Thymus (tissue), 11 donors: ENCODE data around the gene EDIL3. TPM values are rescaled to one million over a fixed set of nuclear protein-coding genes. Genes with fewer than 3 reads are reported as not detected.

ENCODE experiments used
- DNase-seq, 9 donors: peaks; one replicate each; pipeline ENCODE4 v3.0.0-alpha.2; 2013; ENCODE audit warnings: low spot score in 9 of 9, low read depth in 6 of 9, missing footprints in 1 of 9
- H3K27ac ChIP-seq, 2 donors: one replicate each; pipeline ENCODE4 v1.5.1; 2013; ENCODE audit warnings: control low read depth in 1 of 2, low read depth in 1 of 2, low read length in 1 of 2, mild to moderate bottlenecking in 1 of 2, moderate library complexity in 1 of 2
- H3K27me3 ChIP-seq, 2 donors: one replicate each; pipeline ENCODE4 v1.5.1; 2013; ENCODE audit warnings: low read length in 1 of 2; ENCODE audit not compliant: control insufficient read depth in 2 of 2, insufficient read depth in 1 of 2
- H3K36me3 ChIP-seq, 2 donors: one replicate each; pipeline ENCODE4 v1.5.1; 2013; ENCODE audit warnings: low read length in 1 of 2, mild to moderate bottlenecking in 1 of 2, moderate library complexity in 1 of 2; ENCODE audit not compliant: control insufficient read depth in 2 of 2, insufficient read depth in 2 of 2
- H3K4me1 ChIP-seq, 2 donors: one replicate each; pipeline ENCODE4 v1.5.1; 2013; ENCODE audit warnings: low read length in 2 of 2; ENCODE audit not compliant: control insufficient read depth in 2 of 2, insufficient read depth in 2 of 2
- H3K4me3 ChIP-seq, 2 donors: one replicate each; pipeline ENCODE4 v1.5.1; 2013; ENCODE audit warnings: low read length in 2 of 2, control low read depth in 1 of 2, mild to moderate bottlenecking in 1 of 2
- H3K9me3 ChIP-seq, 2 donors: one replicate each; pipeline ENCODE4 v1.5.1; 2013; ENCODE audit warnings: low read length in 1 of 2, mild to moderate bottlenecking in 1 of 2; ENCODE audit not compliant: control insufficient read depth in 2 of 2, insufficient read depth in 1 of 2
- WGBS: extraction: QIAGEN DNeasy Blood & Tissue Kit; methylation state at CpG from one replicate; pipeline ENCODE4 v1.1.7; 2013; 5-methylcytosine and 5-hydroxymethylcytosine counted together
- polyA plus RNA-seq: library from polyadenylated mRNA; stranded (reverse); fragments of 200-250 nt; gene quantifications from one replicate; pipeline ENCODE4 v1.2.3, GENCODE V29; 2013
- total RNA-seq: library from RNA; stranded (reverse); fragments of 120-200 nt; gene quantifications from one replicate; pipeline ENCODE4 v1.2.4, GENCODE V29; 2013
- donor health status: healthy.

Gene EDIL3
- total and polyA plus RNA-seq, 2 donors, result 0.52 to 2.9 TPM

DNA sequence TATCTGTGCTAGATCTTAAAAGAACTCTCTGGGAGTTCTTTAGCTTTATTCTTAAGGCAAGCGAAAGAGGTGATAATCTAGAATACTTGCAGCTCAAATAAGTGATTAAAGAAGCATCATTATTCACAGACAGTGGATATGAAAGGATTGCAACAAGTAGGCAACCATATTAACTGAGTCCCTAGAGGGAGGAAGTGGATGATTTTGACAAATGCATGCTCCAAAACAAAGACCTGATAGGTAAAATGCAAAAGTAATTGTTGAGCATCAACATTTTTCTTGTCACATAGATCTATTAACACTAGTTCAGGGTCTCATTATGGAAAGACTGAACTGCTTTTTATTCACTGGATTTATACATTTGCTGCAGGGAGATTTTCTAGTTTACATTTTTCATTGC, 109.1 kb downstream of the EDIL3 start:
- 92% methylated on average over 1 of the region's 1 CpG for WGBS
- no peak for DNase-seq

DNA sequence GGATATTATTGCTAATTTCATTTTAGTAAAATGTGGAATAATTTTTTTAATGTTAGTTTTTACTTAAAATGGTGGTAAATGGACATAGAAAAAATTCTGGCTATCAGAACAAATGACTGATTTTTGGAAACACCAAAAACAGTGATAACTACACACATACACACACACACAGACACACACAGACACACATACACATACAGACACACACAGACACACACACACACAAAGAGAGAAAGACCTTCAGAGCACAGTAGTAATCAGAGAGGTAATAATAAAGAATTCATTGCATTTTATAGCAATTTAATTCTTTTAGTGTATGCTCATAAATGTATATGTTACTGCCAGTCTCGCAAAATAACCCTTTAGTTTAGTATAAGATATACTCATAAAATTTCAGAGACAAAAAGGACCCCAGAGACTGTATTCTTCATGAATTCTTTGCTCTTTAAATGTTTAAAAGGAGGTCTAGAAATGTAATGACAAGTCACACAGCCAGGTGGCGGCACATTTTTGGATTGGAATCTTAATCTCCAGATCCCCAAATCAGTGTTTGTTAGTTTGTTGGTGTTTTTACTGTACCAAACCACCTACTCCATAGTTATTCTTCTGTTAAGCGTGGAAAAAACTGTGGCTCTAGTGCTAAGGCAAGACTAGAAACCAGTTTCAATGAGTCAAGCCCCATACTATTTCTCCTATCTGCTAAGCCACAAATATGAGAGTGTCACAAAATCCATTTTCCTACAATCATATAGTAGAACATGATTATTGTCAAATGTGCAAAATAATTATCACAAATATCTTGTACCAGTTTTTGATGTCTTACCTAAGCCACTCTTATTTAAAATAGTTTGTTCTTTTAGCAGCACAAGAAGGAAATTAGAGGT, 109.9 kb downstream of the EDIL3 start:
- Histone ChIP-seq H3K4me3 (no peak overlapping the region), H3K27ac (no peak overlapping the region), H3K4me1 (no peaks in the 10 kb centered on the region), H3K9me3 (no peaks in the 10 kb centered on the region), H3K27me3 (no peaks in the 10 kb centered on the region), H3K36me3 (no peaks in the 10 kb centered on the region)
- 75% methylated on average over 3 of the region's 3 CpGs for WGBS
- peak in 4 of 9 donors; percentile 3 to 38 (median 14) for DNase-seq

More for the DNA sequence above, 109.1 kb downstream of the EDIL3 start:
- no peak overlapping the region for H3K4me3 ChIP-seq
- no peaks in the 10 kb centered on the region for H3K36me3 ChIP-seq
- H3K27me3 ChIP-seq, result no peaks in the 10 kb centered on the region
- no peaks in the 10 kb centered on the region for H3K4me1 ChIP-seq
- no peaks in the 10 kb centered on the region for H3K9me3 ChIP-seq
- H3K27ac ChIP-seq, result no peak overlapping the region

DNA sequence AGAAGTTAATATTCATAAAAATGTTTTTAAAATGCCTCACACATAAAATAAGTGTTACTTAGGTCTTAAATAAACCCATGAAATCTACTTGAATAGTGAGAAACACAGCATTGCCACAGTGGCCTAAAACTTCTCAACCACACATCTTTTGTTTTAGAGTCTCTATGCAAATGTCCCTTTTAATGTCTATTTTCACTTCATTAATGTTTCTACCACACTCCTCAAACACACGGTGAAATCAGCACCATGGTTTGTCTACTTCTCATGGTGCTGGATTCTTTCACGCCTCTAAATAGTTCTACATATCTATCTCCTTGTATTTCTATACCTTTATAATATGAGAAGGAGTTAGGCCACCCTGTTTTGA, 111.2 kb downstream of the EDIL3 start:
- Histone ChIP-seq H3K36me3 (no peaks in the 10 kb centered on the region), H3K4me1 (no peaks in the 10 kb centered on the region), H3K9me3 (no peaks in the 10 kb centered on the region), H3K27me3 (no peaks in the 10 kb centered on the region), H3K4me3 (no peak overlapping the region), H3K27ac (no peak overlapping the region)
- WGBS, result 92% methylated on average over 2 of the region's 2 CpGs
- DNase-seq, result no peak

DNA sequence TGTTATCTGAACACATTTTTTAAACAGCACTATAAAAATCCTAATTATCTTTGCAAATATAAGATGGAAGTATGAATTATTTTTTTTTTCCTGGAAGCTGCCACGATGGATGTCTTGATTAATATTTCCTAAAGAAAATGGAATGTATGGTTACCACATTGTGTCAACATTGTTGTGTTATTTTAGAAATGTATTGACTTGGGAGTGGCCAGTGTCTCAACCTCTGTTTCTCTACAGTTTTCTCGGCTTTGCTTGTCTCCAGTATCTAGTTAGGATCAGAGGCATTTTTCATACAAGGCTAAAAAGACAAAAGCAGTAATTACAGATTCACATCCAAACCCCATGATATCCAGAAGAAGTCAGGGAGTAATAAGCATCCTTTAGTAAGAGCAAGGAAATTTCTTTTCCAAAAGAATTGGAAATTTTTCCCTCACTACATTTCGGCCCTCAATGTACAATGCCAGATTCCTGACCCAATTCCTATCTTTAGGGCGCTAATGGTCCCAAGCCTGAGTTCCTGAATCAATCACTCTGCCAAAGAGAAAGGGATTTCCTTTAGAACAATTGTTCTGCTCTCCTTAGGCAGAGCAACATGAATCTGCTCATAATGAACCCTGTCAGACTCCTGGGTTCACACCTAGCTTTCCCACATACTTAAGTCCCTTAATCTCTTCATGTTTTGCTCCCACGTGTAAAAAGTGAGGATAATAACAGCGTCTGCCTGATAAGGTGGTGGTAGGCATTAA, 111.7 kb downstream of the EDIL3 start:
- Histone ChIP-seq H3K4me3 (no peak overlapping the region), H3K27me3 (no peaks in the 10 kb centered on the region), H3K9me3 (no peaks in the 10 kb centered on the region), H3K4me1 (no peaks in the 10 kb centered on the region), H3K27ac (no peak overlapping the region), H3K36me3 (no peaks in the 10 kb centered on the region)
- 88% methylated on average over 6 of the region's 6 CpGs for WGBS
- no peak for DNase-seq

DNA sequence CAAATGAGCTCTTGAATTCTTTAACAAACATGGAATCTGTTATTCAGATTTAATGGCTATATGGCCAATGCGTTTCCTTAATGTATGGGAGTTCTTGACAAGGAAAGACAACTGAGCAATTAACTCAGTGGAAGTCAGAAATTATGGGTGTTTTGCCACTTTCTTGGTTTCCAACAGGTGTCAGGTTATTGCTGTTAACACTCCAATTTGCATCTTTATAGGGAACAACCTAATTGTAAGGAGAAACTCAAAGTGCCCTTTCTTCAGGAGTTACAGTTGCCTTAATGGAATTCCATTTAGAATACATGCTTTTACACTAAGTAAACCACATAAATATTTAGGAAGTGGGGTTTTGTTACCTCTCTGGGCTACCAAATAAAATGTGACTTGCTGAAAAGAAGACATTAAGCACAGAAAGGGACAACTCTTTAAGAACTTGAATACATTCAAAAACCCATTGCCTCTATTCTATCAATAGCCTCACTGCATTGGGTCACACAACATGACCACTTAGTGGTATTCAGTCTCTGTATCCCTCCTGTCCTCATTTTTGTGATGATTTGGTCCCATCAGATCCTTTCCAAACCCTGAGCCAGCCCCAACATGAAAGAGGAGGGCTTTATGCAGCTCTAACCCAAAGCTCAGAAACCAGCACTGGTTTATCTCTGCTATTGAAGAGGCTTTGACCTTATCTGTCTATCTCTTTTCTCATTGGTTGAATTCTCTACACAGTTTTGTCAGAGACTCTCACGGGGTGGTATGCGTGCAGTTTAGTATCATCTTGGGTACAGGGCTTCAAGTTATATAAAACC, 118.7 kb downstream of the EDIL3 start:
- peak in 2 of 9 donors; percentile 0 to 9 for DNase-seq
- no peak overlapping the region for H3K27ac ChIP-seq
- H3K27me3 ChIP-seq, result no peaks in the 10 kb centered on the region
- H3K4me1 ChIP-seq, result no peaks in the 10 kb centered on the region
- H3K9me3 ChIP-seq, result no peaks in the 10 kb centered on the region
- WGBS, result 92% methylated on average over 3 of the region's 3 CpGs
- H3K36me3 ChIP-seq, result no peaks in the 10 kb centered on the region
- no peak overlapping the region for H3K4me3 ChIP-seq

DNA sequence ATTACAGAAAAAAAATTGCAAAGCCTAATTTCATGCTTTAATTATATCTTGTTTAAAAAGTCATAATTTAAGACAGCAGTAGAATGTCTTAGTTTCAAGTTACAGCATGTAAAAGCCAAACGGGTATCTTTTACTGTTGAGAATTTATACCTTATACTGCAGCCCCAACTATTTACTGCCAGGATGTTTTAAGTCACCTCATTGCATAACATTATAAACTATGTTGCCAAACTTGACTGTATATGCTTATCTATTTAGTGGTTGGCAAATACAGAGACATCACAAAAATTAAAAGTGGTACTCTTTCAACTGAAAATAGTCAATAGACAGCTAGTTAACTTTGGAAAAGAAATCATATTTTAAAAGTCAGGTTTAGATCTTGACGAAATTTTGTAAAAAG, 119.5 kb downstream of the EDIL3 start:
- no peak for DNase-seq
- no peaks in the 10 kb centered on the region for H3K27me3 ChIP-seq
- no peaks in the 10 kb centered on the region for H3K9me3 ChIP-seq
- H3K4me1 ChIP-seq, result no peaks in the 10 kb centered on the region
- WGBS, result 94% methylated on average over 2 of the region's 2 CpGs
- no peak overlapping the region for H3K27ac ChIP-seq
- H3K4me3 ChIP-seq, result no peak overlapping the region
- no peaks in the 10 kb centered on the region for H3K36me3 ChIP-seq

DNA sequence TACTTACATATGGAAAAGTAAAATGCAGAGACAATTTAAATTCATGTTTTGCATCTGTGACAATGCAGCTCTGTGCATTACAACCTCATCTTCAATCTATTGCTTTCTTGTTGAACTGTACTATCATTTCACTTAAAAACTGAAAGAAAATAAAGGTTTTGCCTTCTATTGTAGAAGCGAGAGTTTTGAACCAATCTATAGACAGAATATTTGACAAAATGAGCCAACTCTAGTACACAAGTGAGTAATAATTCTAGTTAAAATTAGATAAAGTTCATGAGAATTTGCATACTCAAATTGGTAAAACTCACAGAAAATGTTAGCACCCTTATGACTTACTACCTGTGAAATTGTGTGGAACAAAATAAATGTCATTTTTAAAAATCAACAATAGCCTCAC, 123.7 kb downstream of the EDIL3 start:
- no peak for DNase-seq
- 96% methylated on average over 1 of the region's 1 CpG for WGBS

DNA sequence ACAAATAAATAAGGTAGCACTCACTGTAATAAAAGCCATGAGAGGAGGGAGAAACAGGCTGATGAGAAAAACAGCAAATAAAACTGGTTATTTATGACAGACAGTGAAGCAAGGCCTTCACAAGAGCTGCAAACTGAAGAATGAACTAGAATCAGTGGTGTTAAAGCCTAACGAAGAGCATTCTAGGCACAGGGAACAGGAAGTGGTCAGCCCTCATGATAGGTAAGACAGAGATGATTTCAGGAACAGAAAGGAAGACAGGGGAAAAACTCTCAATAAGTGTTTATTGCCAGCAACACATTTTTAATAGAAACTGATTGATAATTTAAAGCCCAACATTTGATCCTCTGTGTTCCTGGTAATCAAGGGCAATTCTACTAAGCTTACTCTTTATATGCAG, 124.5 kb downstream of the EDIL3 start:
- H3K27me3 ChIP-seq, result no peaks in the 10 kb centered on the region
- WGBS, result 11% methylated on average over 1 of the region's 1 CpG
- DNase-seq, result peak in 2 of 9 donors; percentile 1 to 35
- H3K4me3 ChIP-seq, result no peak overlapping the region
- H3K9me3 ChIP-seq, result no peaks in the 10 kb centered on the region
- H3K27ac ChIP-seq, result no peak overlapping the region
- no peaks in the 10 kb centered on the region for H3K4me1 ChIP-seq
- no peaks in the 10 kb centered on the region for H3K36me3 ChIP-seq

More for the DNA sequence above, 123.7 kb downstream of the EDIL3 start:
- Histone ChIP-seq H3K9me3 (no peaks in the 10 kb centered on the region), H3K27me3 (no peaks in the 10 kb centered on the region), H3K27ac (no peak overlapping the region), H3K36me3 (no peaks in the 10 kb centered on the region), H3K4me3 (no peak overlapping the region), H3K4me1 (no peaks in the 10 kb centered on the region)
